ENCODE results near the gene KRTAP12-1.

Gene KRTAP12-1, protein sequence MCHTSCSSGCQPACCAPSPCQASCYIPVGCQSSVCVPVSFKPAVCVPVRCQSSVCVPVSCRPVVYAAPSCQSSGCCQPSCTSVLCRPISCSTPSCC

DNA sequence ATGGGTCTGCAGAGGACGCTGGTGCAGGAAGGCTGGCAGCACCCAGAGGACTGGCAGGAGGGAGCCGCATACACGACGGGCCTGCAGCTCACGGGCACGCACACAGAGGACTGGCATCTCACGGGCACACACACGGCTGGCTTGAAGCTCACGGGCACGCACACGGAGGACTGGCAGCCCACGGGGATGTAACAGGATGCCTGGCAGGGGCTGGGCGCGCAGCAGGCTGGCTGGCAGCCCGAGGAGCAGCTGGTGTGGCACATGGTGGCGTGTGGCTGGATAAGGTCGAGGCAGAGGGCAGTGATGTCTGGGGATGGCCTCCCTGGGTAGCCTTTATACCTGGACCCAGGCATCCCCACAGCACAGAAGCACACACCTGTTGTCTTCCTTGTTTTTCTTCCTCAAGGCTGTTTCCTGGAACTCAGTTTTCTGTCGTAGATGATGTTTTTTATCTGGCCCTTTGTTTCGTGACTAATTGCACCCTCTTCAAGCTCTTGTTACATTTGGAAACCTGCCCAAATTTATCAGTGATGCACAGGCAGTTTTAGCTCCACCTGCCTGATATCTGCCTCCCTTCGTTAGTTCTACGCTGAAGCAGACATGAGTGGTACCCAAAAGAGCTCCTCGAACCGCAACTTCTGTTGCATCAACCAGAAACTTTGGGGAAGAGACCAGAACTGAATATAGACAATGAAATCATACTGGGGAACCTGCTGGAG is at the start of gene KRTAP12-1:
KRTAP12-1 (minus strand) TSS at position 303 of the 719 bp plus-strand sequence; CDS start at position 263, 40 bp downstream.
- DNase-seq (ENCODE audit: low read depth) = no peak

DNA sequence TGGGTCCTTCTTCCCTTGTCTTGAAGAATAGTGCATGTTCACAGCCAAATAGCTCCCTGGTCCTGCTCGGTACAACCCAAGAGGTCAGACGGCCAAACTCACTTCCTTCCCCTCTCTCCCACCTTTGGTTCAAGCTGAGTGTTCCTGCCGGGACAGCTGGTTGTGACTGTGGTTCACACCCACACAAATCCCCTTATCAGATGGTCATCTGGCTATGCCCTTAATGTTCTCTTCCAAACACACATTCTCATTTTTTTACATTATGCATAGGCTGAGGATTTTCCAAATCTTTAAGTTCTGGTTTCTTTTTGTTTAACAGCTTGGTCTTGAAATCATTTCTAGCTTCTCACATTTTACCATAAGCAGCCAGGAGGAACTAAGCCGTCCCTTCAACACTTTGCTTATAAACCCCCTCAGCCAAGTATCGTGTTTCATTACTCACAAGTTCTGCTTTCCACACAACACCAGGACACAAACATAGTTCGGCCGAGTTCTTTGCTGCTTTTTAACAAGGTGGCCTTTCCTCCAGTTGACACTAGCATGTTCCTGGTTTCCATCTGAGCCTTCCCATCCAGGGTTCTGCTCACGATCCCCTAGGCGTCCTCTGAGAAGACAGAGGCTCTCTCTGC is 49.1 kb upstream of the KRTAP12-1 start:
- DNase-seq (ENCODE audit: low read depth) = no peak

DNA sequence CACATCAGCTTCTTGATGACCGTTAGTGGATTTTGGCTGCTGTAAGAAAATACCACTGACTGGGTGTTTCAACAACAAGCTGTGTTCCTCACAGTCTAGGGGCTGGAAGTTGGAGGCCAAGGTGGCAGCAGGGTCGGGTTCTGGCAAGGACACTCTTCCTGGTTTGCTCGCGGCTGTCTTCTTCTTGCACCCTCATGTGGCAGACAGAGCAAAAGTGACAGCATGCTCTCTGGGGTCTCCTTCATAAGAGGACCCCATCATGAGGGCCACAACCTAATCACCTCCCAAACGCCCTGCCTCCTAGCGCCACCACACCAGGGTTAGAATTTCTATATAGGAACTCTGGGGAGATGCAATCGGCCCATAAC is 48.0 kb upstream of the KRTAP12-1 start:
- DNase-seq (ENCODE audit: low read depth) = no peak

DNA sequence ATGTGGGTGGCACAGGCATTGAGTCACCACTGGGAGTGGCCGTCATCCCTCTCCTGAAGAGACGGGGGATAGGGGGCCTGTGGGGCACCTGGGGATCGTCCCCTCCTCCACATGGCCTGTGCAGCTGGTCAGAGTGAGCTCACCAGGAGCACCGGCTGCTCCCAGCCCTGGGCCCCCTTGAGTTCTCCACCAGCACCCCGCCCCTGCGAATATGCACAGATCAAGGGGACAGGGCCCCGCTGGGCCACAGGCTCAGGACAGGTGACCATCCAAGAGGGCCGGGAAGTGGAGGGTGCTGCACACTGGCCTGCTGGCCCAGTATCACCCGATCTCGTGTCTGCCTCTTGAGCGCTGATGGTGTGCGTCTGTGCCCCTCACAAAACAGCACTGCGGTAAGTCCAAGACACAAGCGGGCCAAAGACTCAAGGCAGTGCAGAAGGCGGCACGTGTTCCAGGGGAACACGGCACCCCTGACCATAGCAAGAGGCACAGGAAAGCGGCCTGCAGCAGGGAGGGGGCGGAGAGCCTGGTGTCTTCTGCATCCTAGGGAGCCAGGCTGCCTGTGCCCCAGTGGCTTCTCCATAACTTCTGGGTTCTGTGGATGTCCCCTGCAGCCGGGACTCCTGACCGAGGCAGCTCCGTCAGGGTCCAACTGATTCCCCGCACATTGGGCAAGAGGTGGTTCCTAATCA is 47.5 kb upstream of the KRTAP12-1 start:
- no peak for DNase-seq (ENCODE audit: low read depth)

DNA sequence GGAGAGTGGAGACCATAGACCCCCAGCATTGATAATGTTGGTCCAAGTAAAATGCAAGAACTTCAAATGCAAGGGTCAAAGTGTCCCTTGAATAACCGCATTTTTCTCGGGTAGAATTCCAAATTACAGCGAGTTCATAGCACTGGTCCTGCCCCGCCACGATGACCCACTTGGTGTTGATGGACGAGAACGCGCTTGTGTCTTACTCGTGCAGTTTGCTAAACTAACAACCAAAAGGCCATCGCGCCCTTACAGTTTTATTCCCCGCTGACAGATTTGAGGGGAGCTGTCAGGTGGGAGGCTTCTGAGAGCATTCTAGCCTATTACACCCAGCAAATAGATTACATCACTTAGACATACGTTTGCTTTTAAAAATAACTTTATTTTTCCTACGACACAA is 46.8 kb upstream of the KRTAP12-1 start:
- DNase-seq (ENCODE audit: low read depth) = no peak

DNA sequence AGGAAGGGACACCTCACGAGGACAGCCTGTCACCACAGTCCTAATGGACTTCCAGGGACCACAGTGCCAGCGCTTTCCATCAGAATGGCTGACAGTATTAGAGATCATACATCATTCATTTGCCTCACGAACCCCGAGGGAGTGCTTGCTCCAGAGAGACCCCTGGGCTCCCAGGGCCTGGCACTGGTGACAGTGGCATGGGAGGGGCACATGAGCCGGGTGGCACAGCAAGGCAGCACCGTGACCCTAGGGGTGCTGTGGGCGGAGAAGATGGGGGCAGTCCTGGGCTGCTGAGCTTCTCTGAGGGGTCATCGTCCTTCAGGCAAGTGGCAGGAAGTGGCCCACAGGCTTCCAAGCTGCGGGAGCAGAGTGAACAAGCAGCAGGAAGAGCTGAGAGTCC is 45.8 kb upstream of the KRTAP12-1 start:
- no peak for DNase-seq (ENCODE audit: low read depth)

DNA sequence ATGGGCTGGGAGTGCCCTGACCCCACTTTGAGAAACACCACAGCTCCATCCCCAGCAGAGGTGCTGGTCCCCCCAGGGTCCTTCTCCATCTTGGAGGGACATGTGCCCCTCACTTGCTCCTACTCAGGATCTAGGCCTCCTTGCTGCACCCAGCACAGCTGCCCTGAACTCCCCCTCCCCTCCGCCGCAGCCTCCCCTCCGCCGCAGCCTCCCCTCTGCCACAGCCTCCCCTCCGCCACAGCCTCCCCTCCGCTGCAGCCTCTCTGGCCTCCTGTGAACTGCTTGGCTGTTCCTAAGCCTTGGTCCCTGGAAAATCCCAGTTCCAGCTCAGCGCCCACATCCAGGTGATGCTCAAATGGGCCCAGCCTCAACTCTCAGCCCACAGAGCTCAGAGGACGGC is 45.4 kb upstream of the KRTAP12-1 start:
- DNase-seq (ENCODE audit: low read depth) = no peak

DNA sequence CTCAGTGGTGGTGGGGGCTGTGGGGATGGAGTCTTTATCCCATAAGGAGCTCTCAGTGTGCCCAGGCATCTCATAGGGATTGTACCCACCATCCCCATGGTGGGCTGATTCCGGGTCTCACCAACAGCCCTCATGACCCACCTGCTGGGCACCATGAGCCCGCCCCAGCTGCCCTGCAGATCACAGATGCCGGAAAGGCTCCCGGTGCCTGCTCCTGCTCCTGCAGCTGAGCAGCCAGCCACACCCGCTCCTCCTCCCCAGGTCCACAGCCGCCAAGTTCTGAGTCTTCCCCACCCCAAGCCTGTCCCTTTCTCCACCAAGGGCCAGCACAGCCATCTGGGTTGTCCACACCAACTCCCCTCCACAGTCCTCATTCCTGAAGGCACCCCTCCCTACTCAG is 44.9 kb upstream of the KRTAP12-1 start:
- DNase-seq (ENCODE audit: low read depth) = no peak

DNA sequence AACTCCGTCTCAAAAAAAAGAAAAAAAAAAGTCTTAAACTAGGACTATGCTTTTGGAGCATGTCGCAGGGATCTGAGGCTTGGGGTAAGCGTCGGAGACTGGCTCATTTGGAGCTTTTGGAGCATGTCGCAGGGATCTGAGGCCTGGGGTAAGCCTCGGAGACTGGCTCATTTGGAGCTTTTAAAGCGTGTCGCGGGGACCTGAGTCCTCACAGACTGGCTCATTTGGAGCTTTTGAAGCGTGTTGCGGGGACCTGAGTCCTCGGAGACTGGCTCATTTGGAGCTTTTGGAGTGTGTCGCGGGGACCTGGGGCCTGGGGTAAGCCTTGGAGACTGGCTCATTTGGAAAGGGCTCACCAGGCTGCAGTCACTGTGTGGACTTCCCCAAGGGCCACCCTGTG is 43.0 kb upstream of the KRTAP12-1 start:
- DNase-seq (ENCODE audit: low read depth) = no peak

DNA sequence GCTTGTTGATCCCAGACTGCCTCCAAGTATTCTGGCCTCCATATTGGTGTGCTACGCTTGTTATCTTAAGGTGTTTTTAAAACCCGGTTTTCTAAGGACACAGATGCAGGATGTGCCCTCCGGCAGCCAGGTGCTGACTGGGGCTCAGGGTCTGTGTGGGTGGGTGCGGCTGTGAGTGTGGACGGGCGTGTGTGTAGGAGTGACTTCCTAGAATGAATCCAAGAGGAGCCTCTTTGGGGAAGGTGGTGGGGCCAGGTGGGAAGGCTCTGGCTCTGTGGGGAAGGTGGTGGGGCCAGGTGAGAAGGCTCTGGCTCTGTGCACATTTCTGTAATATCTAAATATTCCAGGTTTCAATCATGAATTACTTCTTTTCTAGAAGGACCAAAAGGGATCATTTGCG is 42.2 kb upstream of the KRTAP12-1 start:
- no peak for DNase-seq (ENCODE audit: low read depth)

DNA sequence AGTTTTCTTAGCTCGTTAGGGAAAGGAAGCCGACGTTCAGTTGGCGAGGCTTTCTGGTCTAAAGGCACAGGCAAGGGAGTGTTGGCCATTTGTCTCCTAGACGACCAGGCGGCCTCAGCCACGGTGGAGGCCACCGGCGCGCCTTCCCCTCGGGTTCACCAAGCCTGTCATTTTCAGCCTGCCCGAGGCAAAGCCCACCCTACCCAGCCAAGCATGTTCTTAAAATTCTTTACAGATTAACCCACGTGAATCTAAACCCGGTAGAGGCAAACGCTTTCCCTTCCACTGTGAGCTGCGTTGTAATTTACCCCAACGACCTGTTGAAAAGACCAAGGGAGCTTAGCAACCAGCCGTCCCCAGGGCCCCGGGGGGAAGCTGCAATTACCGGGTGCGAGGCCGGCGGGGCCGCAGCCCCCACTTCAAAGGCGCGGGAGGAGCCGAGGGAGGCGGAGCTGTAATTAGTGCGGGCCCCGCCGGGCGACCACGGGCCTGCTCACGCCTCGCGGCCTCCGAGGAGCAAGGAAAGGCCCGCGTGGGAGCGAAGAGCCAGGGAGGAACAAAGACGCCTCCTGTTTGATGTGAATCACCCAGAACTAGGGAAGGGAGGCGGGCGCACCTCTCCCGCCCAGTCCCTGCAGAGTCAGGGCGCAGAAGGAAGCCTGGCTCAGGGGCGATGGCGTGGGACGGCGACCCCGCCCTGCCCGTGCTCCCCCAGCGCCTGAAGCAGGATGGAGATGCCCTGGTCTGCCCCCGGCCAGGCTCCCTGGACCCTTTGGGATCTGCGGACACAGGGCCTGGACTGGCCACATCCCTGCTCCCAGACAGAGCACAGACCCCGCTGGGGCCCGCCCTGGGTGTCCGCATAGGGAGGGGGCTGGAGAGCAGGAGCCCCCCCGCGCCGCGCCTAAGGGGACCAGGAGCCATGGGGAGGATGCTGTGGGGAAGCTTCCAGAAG is 41.5 kb upstream of the KRTAP12-1 start:
- no peak for DNase-seq (ENCODE audit: low read depth)

DNA sequence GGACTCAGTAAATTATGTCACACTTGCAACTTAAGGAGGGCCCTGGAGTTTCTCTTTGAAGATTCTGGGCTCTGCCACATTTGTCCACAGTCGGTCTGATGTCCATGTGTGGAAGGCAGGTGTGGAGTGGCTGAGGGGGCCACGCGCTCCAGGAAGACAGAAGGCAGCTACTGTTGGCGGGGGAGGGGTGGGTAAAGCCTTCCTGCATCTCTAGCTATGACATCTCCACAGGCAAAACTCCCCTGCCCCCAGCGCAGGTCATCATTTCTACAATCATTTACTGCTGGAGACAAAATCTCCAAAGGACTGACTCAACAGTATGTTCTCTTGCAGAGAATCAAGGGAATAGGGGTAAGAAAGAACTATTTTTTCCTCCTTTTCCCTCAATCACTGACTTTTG is 40.8 kb upstream of the KRTAP12-1 start:
- DNase-seq (ENCODE audit: low read depth) = no peak

DNA sequence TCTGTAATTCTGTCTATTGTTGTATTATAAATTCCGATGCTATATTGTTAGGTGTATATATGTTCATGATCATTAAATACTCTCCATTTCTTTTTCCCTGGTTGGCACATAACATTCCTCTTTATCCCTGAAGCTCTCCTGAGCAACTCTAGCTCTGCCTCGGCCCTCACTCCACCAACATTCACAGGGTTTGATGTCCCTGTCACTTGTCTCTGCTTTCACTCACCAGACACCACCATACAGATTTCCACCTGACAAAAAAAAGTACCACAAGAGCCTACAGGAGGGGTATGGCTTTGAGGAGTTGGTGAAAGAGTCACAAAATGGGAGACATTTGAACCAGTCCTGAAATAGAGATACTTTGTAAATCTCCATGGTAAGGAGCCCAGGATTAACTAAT is 38.2 kb upstream of the KRTAP12-1 start:
- DNase-seq (ENCODE audit: low read depth) = no peak

DNA sequence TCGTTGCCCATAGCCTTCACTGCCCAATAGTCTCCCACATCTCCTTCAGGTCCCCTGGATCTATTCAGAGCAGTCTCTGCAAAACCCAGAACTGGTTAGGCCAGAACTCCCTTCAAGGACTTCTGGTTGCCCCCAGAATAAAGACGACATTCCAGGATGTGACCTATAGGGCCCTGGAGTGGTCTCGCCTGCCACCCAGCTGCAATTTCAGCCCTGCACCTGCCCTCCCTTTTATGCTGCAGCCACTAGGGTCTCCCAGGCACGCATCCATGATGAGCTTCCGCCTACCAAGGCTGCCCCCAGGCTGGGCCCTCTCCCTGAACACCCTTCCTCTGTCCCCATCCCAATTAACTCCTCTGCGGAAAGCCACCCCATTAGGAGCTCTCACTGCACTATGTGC is 36.6 kb upstream of the KRTAP12-1 start:
- no peak for DNase-seq (ENCODE audit: low read depth)

DNA sequence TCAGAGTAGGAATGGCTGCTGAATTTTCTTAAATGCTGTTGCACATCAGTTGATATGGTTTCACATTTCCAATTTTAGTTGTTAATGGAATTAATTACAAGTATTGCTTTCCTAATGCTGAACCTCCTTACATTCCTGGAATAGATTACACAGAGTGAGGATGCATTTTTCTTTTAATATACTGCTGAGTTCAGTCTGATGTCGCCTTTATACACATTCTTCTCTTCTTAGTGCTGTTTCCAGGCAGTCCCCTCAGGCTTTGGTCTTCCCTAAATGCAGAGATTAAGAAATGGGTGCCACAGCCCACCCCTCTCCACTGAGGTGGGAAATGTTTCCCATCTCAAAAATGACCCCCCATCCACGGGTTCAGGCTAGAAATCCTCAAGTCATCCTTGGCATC is 36.1 kb upstream of the KRTAP12-1 start:
- no peak for DNase-seq (ENCODE audit: low read depth)

DNA sequence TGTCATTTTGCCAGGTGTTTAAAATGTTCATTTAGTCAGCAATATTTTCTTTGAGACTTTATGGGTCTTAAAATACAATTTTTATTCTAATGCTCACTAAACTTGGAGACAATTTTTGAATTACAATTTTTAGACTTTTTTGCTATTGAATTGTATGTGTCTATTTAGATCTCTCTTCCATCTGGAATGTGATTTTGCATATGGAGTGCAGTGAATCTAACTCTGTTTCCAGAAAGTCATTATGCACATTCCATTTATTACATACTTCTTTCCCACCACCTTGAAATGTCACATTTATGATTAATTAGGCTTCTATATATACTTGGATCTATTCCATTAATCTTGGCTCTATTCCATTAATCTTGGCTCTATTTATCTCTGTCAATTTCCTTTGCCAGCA is 35.0 kb upstream of the KRTAP12-1 start:
- DNase-seq (ENCODE audit: low read depth) = no peak

DNA sequence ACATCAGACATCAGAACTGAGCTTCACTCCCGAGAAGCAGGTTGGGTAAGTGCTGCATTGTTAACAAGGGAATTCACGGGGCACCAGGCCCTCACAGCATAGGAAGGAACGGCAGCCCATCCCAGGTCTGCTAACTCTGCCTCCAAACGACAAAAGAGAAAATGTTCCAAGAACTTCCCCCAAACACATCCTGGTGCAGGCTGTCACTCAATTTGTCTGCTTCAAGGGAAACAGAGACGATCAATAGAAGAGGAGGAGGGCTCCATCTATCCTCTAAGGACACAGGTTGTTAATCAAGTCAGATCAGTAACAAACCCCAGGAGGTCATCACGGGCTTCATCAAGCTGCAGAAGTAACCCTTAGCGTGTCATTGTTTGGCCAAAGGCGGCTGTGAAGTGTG is 32.9 kb upstream of the KRTAP12-1 start:
- no peak for DNase-seq (ENCODE audit: low read depth)

DNA sequence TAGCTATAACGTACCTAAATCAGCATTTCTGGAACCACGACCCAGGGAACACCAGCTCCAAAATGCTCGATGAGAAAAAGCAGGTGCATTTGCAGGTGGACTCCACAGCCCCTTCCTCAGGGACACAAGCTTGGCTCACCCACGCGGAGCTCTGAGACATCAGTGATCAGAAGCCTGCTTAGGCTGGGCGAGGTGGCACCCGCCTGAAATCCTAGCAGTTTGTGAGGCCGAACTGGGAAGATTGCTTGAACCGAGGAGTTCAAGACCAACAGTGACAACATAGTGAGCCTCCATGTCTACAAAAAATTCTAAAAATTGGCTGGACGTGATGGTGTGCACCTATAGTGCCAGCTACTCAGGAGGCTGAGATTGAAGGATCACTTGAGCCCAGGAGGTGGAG is 31.9 kb upstream of the KRTAP12-1 start:
- DNase-seq (ENCODE audit: low read depth) = no peak

DNA sequence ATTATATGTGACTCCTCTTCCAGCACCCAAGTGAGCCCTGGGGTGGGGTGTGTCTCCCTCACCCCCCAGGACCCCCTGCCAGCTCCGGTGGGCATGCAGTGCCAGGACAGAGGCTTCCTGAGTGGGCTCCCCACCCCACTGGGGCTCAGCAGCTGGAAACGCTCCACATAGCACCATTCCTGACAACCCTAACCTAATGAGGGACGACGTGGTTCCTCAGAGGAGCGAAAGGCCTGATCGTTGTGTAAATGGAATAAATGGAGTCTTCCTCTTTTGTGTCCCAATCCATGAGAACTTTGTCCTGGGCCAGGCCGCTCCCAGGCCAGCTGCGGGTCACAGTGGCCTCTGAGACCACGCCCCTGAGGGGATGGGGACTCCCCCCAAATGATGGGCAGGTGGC is 31.2 kb upstream of the KRTAP12-1 start:
- DNase-seq (ENCODE audit: low read depth) = no peak

DNA sequence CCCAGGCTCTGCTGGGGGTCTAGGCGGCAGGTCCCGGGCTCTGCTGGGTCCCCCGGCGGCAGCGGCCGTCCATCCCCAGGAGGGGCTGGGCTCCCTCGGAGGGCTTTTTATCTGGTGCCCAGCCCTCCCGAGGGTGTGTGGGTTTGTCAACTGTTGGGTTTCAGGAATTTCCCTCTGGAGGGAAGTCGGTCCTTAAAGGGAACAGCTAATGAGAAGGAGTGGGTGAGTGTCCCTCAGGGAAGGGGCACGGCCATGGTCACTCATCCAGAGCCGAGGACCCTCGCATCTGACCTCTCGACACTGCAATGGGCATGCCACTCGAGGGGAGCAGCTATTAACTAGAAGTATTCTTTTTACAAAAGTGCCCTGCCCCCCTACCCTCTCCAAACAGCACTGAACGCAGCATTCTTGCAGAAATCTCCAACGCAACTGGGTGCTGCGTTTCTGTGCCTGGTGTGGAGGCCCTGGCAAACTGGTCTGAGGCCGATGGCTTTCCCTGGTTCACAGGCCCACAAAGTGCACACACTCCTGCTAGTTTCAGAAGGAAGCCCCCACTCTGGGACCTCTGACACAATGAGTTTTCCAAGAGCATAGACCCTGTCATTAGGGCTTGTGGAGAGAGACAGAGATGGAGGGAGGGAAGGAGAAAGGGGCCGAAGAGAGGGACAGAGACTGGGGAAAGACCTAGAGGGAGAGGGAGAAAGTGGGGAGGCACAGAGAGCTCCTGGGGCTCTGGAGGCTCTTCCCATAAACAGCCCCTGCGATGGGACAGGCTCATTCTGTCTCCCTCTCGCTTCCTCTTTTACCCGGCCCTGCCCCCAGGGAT is 30.5 kb upstream of the KRTAP12-1 start:
- no peak for DNase-seq (ENCODE audit: low read depth)

Data from GM04504 (cell line).